ENCODE data around the gene MEP1B. TPM values are rescaled to one million over a fixed set of nuclear protein-coding genes. Genes with fewer than 3 reads are reported as not detected.

MEP1B gene

Small RNAs within 50 kb of the gene (small RNA-seq; reads per million reads assigned to genes)
- gene RF00019 (not detected), gene RNA5SP453 (not detected)
